ENCODE results near the gene SMAD3.
A peak's percentile ranks its signal among the peaks of the same experiment; 100 is the strongest.

The SMAD3 gene

GRCh38 chr15:67091071-67091979, 25.9 kb downstream of the SMAD3 start:
- ChIA-PET POLR2A (ENCODE audit: low non-redundant PET) (no interaction called here), CTCF (interaction anchor here (0.6 to 1.5 kb wide), 2 partner anchors 21 to 144 kb away, joined by 4 read pairs; no protein-coding TSS in a partner anchor)
- DNase-seq (ENCODE audit: low spot score), result peak; percentile 95
- peak overlapping the region; percentile 71 for H3K27ac ChIP-seq
- no peak for TF ChIP-seq CTCF (conservative IDR thresholded peaks at IDR 0.05; ENCODE audit: low read depth)

- no peak for DNase-seq (ENCODE audit: low spot score)
- peak overlapping the region; percentile 45 for H3K27ac ChIP-seq
- CTCF ChIA-PET, result no interaction called here
- POLR2A ChIA-PET (ENCODE audit: low non-redundant PET), result no interaction called here
- no peak for TF ChIP-seq CTCF (conservative IDR thresholded peaks at IDR 0.05; ENCODE audit: low read depth)
These were observed 26.7 kb downstream of the SMAD3 start for GRCh38 chr15:67091980-67092677.

GRCh38 chr15:67092752-67093503, 27.5 kb downstream of the SMAD3 start:
- peak overlapping the region; percentile 74 for H3K27ac ChIP-seq
- ChIA-PET POLR2A (ENCODE audit: low non-redundant PET) (no interaction called here), CTCF (no interaction called here)
- TF ChIP-seq CTCF (conservative IDR thresholded peaks at IDR 0.05; ENCODE audit: low read depth), result no peak
- no peak for DNase-seq (ENCODE audit: low spot score)

GRCh38 chr15:67093504-67093862, 28.1 kb downstream of the SMAD3 start:
- ChIA-PET POLR2A (ENCODE audit: low non-redundant PET) (no interaction called here), CTCF (no interaction called here)
- DNase-seq (ENCODE audit: low spot score), result no peak
- H3K27ac ChIP-seq, result peak overlapping the region; percentile 74
- no peak for TF ChIP-seq CTCF (conservative IDR thresholded peaks at IDR 0.05; ENCODE audit: low read depth)

GRCh38 chr15:67094001-67094826, 28.8 kb downstream of the SMAD3 start:
- ChIA-PET CTCF (no interaction called here), POLR2A (ENCODE audit: low non-redundant PET) (no interaction called here)
- peak overlapping the region; percentile 74 for H3K27ac ChIP-seq
- DNase-seq (ENCODE audit: low spot score), result no peak
- TF ChIP-seq CTCF (conservative IDR thresholded peaks at IDR 0.05; ENCODE audit: low read depth), result no peak
